HL-60 (cell line): Measurements from ENCODE around the gene EDIL3.

Experiments used
- GABPA ChIP-seq: IDR thresholded peaks from 2 replicates; pipeline ENCODE4 v1.6.1; 2012; ENCODE audit warnings: low read depth
- POLR2AphosphoS5 ChIP-seq: IDR thresholded peaks from 2 replicates; pipeline ENCODE4 v1.6.1; 2012; ENCODE audit warnings: low read depth
- SPI1 ChIP-seq: IDR thresholded peaks from 2 replicates; pipeline ENCODE4 v1.6.1; 2012; ENCODE audit warnings: low read depth, mild to moderate bottlenecking, borderline replicate concordance
- TF ChIP-seq, protein P1 (sequence below): IDR thresholded peaks from one replicate; pipeline ENCODE4 v1.5.1; 2011; ENCODE audit warnings: low read length, control low read depth, inconsistent platforms; ENCODE audit not compliant: insufficient read depth
- TF ChIP-seq, protein P2 (sequence below): IDR thresholded peaks from 2 replicates; pipeline ENCODE4 v1.6.1; 2012; ENCODE audit warnings: low read depth; ENCODE audit not compliant: insufficient replicate concordance

DNA sequence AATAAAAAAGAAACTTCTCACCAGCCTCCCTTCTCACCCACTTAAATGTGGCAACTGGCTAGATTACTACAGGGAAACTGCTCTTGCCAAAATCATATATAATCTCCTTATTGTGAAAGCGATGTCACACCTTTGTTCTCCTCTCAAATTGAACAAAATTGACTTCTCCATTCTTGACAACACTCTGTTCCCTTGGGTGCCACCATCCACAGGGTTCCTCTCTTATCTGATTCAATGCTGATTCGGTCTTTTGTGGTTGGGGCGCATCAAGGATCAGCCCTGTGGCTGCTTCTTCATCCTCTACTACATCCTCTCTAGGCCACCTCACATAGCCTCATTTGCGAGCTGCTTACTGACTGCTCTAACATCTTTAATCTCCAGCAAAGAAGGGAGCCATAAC is 86.1 kb downstream of the EDIL3 start:
- TF ChIP-seq, protein P1, sequence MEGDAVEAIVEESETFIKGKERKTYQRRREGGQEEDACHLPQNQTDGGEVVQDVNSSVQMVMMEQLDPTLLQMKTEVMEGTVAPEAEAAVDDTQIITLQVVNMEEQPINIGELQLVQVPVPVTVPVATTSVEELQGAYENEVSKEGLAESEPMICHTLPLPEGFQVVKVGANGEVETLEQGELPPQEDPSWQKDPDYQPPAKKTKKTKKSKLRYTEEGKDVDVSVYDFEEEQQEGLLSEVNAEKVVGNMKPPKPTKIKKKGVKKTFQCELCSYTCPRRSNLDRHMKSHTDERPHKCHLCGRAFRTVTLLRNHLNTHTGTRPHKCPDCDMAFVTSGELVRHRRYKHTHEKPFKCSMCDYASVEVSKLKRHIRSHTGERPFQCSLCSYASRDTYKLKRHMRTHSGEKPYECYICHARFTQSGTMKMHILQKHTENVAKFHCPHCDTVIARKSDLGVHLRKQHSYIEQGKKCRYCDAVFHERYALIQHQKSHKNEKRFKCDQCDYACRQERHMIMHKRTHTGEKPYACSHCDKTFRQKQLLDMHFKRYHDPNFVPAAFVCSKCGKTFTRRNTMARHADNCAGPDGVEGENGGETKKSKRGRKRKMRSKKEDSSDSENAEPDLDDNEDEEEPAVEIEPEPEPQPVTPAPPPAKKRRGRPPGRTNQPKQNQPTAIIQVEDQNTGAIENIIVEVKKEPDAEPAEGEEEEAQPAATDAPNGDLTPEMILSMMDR = no peak
- TF ChIP-seq POLR2AphosphoS5 (no peak), GABPA (no peak), SPI1 (peak; percentile 76; the same call in 1 of the 2 replicates)
- TF ChIP-seq, protein P2, sequence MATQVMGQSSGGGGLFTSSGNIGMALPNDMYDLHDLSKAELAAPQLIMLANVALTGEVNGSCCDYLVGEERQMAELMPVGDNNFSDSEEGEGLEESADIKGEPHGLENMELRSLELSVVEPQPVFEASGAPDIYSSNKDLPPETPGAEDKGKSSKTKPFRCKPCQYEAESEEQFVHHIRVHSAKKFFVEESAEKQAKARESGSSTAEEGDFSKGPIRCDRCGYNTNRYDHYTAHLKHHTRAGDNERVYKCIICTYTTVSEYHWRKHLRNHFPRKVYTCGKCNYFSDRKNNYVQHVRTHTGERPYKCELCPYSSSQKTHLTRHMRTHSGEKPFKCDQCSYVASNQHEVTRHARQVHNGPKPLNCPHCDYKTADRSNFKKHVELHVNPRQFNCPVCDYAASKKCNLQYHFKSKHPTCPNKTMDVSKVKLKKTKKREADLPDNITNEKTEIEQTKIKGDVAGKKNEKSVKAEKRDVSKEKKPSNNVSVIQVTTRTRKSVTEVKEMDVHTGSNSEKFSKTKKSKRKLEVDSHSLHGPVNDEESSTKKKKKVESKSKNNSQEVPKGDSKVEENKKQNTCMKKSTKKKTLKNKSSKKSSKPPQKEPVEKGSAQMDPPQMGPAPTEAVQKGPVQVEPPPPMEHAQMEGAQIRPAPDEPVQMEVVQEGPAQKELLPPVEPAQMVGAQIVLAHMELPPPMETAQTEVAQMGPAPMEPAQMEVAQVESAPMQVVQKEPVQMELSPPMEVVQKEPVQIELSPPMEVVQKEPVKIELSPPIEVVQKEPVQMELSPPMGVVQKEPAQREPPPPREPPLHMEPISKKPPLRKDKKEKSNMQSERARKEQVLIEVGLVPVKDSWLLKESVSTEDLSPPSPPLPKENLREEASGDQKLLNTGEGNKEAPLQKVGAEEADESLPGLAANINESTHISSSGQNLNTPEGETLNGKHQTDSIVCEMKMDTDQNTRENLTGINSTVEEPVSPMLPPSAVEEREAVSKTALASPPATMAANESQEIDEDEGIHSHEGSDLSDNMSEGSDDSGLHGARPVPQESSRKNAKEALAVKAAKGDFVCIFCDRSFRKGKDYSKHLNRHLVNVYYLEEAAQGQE = no peak
